ENCODE measurements around the gene TENM3.

Gene TENM3

GRCh38 chr4:182346250-182346649 lies 103.0 kb downstream of the TENM3 start:
- no peak for ATAC-seq
- TF ChIP-seq BACH2 (CRISPR knock-in tag; IDR thresholded peaks at IDR 0.05; ENCODE audit: borderline replicate concordance), result no peak
- TF ChIP-seq ZFP3 (CRISPR knock-in tag; IDR thresholded peaks at IDR 0.05), result no peak
- TF ChIP-seq CSDC2 (CRISPR knock-in tag; IDR thresholded peaks at IDR 0.05), result no peak
- no peak for TF ChIP-seq TSHZ2 (CRISPR knock-in tag; IDR thresholded peaks at IDR 0.05)
- TF ChIP-seq PPARA (CRISPR knock-in tag; IDR thresholded peaks at IDR 0.05; ENCODE audit: borderline replicate concordance), result no peak
- no peak for TF ChIP-seq ARNTL (CRISPR knock-in tag; IDR thresholded peaks at IDR 0.05; ENCODE audit: borderline replicate concordance, low read depth)

GRCh38 chr4:182346675-182347375 lies 103.6 kb downstream of the TENM3 start:
- ATAC-seq, result no peak

GRCh38 chr4:182348779-182349326 lies 105.7 kb downstream of the TENM3 start:
- TF ChIP-seq ESRRG (CRISPR knock-in tag; IDR thresholded peaks at IDR 0.05), result no peak

More at GRCh38 chr4:182346675-182347375, 103.6 kb downstream of the TENM3 start:
- TF ChIP-seq SNAI2 (CRISPR knock-in tag; IDR thresholded peaks at IDR 0.05) (no peak), RARB (CRISPR knock-in tag; IDR thresholded peaks at IDR 0.05) (no peak), ZFP30 (CRISPR knock-in tag; IDR thresholded peaks at IDR 0.05) (no peak), ZNF8 (CRISPR knock-in tag; IDR thresholded peaks at IDR 0.05) (no peak), CSRNP3 (CRISPR knock-in tag; IDR thresholded peaks at IDR 0.05) (no peak), ESRRG (CRISPR knock-in tag; IDR thresholded peaks at IDR 0.05) (no peak), TSHZ2 (CRISPR knock-in tag; IDR thresholded peaks at IDR 0.05) (no peak), ZC3H10 (CRISPR knock-in tag; IDR thresholded peaks at IDR 0.05) (no peak), ARNTL (CRISPR knock-in tag; IDR thresholded peaks at IDR 0.05; ENCODE audit: borderline replicate concordance, low read depth) (no peak), ISL1 (CRISPR knock-in tag; IDR thresholded peaks at IDR 0.05) (no peak), OSR1 (CRISPR knock-in tag; IDR thresholded peaks at IDR 0.05) (no peak), ZNF70 (CRISPR knock-in tag; IDR thresholded peaks at IDR 0.05) (no peak), CREB5 (CRISPR knock-in tag; IDR thresholded peaks at IDR 0.05; ENCODE audit: low read depth) (no peak), ZNF565 (CRISPR knock-in tag; conservative IDR thresholded peaks at IDR 0.05; ENCODE audit: low read depth) (no peak), TCF4 (CRISPR knock-in tag; IDR thresholded peaks at IDR 0.05; ENCODE audit: borderline replicate concordance) (no peak), BACH2 (CRISPR knock-in tag; IDR thresholded peaks at IDR 0.05; ENCODE audit: borderline replicate concordance) (no peak)

GRCh38 chr4:182350041-182350440 lies 106.8 kb downstream of the TENM3 start:
- ATAC-seq, result no peak
- TF ChIP-seq ZC3H10 (CRISPR knock-in tag; IDR thresholded peaks at IDR 0.05) (no peak), ZNF70 (CRISPR knock-in tag; IDR thresholded peaks at IDR 0.05) (no peak), RARB (CRISPR knock-in tag; IDR thresholded peaks at IDR 0.05) (no peak), CREB5 (CRISPR knock-in tag; IDR thresholded peaks at IDR 0.05; ENCODE audit: low read depth) (no peak), ESRRG (CRISPR knock-in tag; IDR thresholded peaks at IDR 0.05) (no peak), BACH2 (CRISPR knock-in tag; IDR thresholded peaks at IDR 0.05; ENCODE audit: borderline replicate concordance) (no peak), GLIS3 (CRISPR knock-in tag; IDR thresholded peaks at IDR 0.05) (no peak), SNAI2 (CRISPR knock-in tag; IDR thresholded peaks at IDR 0.05) (no peak), ZNF8 (CRISPR knock-in tag; IDR thresholded peaks at IDR 0.05) (no peak), OSR1 (CRISPR knock-in tag; IDR thresholded peaks at IDR 0.05) (no peak), TSHZ2 (CRISPR knock-in tag; IDR thresholded peaks at IDR 0.05) (no peak)

More at GRCh38 chr4:182348779-182349326, 105.7 kb downstream of the TENM3 start:
- ATAC-seq, result no peak
